ENCODE results near the gene FOXN1. TPM values are rescaled to one million over a fixed set of nuclear protein-coding genes. Genes with fewer than 3 reads are reported as not detected.
"Not testable (repeated sequence)": the region's sequence is repeated elsewhere in the genome, so short reads cannot be mapped to it uniquely, and the experiment has no call there.

The FOXN1 gene
- total RNA-seq, 1 donor from 2014 or later: not detected

DNA sequence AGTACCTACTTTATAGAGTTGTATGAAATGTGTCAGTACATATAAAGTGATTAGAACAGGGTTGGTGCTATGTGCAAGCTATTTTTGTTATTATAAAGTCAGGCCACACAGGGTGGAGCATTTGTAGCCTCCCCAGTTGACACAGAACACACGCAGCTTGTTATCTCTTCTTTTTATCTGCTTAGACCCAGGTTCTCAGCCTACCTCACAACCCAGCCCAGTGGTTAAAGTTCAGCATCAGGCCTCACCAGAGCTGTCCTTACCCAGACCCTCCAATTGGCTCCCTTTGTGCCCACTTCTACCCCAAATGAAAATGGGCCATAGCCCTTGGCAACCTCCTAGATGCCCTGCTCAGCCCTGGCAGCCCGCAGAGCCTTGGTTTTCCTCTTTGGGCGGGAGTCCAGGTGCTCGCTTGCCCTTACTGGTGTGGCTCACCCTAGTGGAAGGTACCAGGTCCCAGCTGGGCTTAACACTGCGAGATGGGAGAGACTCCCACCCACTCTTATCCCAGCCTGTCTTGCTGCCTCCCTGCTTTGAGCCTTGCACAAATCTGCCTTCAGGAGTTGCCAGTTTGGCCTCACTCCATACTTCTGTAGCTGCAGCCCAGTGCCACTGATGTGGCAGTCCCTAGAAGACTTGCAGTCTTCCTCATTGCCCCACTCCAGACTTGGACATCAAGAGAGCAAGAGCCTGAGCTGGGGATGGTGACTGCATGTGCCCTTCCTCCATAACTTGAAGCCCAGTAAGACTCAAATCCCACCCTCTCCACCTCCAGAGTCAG lies 66.3 kb downstream of the FOXN1 start:
- no peak for ATAC-seq
- no peak for DNase-seq (ENCODE audit: low spot score)

DNA sequence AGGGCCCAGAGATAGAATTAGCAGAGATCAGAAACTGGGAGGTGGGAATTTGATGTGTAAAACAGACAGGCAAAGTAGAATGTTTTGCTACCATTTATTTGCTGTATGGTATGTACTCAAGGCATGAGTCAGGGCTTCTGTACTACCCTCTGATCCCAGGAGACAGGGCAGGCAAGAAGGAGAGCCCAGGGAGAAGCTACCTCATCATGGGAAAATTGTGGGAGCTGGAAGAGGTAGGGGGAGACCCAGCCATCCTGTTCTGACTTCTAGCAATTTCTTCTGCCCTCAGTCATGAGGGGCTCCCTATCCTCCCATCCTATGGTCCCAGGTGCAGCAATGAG lies 66.9 kb downstream of the FOXN1 start:
- DNase-seq (ENCODE audit: low spot score) (no peak), ATAC-seq (no peak)

DNA sequence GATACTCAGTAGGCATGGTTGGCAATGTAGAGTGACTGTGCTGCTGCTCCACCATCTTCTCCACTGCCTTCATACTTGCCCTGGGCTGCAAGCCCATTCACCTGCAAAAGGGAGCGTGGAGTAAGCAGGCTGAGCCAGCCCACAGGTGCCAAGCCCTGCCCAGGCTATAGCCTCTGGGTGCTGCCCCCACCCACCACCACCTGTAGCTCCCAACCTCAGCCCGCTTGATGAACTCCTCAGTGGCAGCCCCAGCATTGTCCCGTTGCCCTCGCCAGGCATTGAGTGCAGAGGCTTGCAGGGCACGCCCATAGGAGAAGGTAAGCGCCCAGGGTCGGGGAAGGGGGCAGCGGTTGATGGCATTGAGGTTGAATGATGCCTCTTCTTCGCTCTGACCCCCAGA lies 67.4 kb downstream of the FOXN1 start:
- no peak for DNase-seq (ENCODE audit: low spot score)

DNA sequence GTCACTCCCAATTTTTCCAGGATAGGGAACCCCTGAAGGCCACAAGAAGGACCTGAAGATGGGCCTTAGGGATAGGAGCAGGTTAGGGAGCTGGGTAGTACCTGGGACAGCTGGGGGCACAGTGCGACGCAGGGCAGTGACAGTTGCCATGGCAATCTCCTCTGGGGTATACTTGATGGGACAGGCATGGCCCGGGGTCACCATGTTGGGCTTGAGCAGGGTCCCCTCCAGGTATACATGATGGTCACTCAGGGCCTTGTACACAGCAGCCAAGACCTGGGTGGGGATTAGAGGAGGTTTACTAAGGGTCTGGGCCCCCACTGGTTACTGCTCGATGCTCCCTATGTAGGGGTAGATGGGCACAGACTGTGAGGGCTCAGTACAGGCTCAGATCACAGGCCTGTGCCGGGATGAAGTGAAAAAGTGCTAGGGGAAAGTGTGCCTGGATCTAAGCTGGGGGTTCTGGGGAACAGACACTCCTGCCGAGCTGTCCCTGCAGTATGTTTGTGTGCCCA lies 67.9 kb downstream of the FOXN1 start:
- no peak for DNase-seq (ENCODE audit: low spot score)
- ATAC-seq: no peak

More for the DNA sequence above, 67.4 kb downstream of the FOXN1 start:
- ATAC-seq: no peak

DNA sequence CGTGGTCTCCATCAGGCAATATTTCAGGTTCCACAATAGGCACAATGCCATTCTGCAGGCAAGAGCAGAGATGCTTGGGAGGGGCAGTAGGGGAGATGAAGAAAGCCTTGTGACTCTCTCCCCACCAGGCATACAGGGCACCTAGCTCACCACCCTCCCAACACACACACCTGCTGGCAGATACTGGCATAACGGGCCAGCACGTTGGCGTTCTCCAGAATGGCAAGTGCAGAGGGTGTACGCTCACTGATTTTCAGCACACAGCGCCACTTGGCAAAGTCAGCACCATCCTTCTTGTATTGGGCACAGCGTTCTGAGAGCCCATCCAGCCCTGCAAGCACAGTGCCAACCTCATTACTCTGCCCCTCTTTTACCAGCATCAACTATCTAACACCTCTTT lies 68.4 kb downstream of the FOXN1 start:
- ATAC-seq (no peak), DNase-seq (ENCODE audit: low spot score) (no peak)

DNA sequence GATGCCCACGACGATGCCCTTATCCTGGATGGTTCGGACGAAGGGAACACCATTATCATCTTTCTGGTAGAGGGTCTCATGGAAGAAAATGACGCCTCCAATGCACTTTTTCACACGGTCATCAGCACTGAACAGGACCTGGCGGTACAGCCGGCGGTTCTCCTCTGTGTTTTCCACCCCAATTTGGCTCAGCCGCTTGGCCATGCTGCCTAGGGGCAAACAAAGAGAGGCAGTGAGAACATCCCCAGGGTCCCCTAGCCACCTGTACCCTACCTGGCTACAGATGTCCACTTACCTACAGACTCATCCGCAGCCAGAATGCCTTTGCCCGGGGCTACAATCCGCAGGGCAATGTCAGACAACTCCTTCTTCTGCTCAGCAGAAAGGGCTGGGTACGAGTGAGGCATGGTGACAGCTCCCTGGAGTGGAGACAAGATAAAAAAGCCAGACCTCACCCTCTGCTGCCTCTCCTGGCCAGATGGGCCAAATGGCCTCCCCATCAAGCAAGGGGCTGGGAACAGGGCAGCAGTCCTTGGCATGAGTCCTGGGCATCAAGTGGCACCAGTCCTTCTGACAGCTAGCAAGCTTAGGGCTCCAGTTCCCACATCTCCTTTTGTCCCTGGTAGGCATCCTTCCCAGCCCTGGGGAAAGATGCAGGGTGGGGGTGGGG lies 69.1 kb downstream of the FOXN1 start:
- DNase-seq (ENCODE audit: low spot score): no peak
- no peak for ATAC-seq

DNA sequence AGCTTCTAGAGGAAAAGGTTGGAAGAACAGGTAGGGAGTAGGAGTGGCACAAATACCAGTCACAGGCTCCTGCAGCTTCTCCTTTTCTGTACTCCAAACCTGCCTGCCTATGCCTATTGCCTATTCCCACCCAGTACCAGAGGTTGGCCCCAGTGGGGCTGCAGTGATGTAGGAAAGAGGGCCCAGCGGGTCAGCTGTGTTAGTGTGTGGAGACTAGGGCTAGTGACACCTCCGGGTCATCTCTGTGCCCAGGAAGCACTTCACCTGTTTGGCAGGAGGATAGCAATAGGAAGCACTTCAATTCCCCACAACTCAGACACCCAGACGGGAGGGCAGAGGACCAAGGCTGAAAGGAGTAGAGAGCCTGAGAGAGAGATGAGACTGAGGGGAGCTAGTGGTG lies 69.9 kb downstream of the FOXN1 start:
- ATAC-seq; DNase-seq (ENCODE audit: low spot score): not testable (repeated sequence)

DNA sequence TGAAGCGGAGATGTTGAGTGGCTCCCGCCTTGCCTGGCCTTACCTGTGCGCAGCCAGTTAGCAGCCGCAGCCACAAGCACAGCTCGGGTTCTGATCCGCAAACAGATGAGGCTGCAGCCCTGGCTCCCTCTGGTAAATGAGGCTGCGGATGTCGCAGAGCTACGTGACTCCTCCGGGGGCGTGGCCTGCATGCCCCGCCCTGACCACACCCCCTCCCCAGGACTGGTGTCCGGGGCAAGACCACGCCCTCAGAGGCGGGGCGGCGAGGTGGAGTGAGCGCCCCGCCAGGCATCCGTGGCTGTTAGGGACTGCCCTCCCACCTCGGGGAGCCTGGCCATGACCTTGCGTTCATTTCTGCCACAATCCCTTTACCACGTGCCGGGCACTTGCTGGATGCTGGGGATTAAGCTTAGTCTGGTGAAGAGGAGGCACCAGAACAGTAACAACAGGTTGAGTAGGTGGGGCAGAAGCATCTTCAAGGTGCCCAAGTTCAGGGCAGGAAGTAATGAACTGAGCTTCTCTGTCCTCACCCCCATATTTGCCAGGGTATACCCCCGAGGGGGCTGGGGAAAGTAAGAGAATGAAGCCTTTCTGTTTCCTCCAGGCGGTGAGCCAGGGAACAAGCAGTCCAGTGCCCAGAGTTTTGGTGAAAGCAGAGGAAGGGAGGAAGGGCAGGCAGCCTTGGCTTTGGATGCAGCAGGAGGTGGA lies 70.8 kb downstream of the FOXN1 start, which contains the start of gene ALDOC:
Gene ALDOC, minus strand, starts transcription at position 138 of the 708 bp plus-strand sequence. CDS start 1,363 bp downstream, outside the sequence.
- peak; percentile 99 for DNase-seq (ENCODE audit: low spot score)
- peak; percentile 96 for ATAC-seq

DNA sequence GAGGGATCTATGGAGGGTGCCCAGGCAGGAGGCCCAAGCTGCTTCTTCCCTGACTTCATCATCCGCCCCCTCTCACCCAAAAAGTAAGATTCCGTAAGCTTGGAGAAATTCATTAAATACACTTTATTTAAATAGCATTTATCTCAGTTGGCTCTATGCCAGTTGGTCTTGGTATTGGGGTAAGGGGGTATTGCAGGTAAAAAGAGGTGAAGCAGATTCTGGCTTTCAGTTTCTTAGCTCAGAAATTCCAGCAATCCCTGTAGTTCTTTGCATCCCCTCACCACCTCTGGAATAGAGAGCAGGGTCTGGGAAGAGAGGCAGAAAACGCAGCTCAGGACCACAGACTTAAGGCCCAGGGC lies 71.3 kb downstream of the FOXN1 start:
- ATAC-seq (no peak), DNase-seq (ENCODE audit: low spot score) (no peak)

DNA sequence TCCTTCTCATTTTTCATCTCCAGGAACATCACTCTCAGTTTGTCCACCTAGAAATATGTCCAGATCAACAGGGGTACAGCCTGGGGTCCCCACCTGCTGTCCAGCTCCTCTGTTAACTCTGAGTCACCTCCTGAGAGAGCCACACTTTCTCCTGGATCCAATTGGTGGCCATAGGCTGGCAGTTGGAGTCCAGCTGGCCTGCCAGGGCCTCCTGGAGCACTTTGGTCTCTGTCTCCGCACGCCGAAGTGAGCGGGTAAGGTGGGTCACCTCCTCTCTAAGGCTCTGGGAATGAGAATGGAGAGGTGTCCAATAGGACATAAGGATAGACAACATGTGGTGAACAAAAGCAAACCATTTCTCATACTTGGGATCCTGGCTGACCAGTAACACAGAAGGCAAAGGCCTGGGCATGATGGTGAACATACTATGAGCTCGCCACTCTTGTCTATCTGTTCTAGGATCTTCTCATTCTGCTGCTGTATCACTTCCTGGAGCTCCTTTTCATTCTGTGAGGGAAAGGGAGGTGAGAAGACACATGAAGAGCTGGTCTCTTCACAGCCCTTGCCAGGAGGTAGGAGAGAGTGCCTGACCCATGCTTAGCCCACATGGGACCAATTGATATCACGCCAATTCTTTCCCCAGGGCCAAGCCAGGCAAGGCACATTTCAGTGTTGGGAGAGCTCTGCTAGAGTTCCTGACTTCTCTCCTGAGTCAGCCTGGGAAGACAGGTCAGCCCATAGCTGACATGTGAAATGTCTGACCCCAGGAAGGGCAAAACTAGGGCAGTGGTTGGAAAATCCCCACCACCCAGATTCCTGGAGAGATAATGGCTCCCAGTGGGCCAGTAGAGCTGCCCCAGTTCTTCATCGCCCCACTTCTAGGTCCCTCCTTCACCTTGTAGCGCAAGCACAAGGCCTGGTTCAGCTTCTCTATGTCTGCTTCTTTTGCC lies 72.4 kb downstream of the FOXN1 start:
- ATAC-seq (no peak), DNase-seq (ENCODE audit: low spot score) (no peak)

DNA sequence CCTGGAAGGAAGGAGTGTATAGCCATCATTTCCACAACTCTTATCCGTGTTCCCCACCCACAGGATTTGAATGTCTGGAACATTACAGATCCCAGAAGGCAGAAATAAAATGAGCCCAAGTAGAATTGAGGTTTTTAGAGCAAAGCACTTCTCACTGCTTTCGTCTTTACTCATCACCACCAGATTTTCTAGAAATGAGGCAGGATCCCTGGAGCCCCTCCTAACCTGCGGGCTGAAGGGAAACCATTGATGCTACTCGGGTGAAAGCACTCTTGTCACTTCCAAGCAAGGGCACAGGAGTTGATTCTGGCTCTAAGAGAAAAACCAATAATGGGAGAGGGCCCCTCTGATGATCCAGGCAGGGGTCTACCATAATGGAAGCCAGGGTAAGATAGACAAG lies 73.4 kb downstream of the FOXN1 start:
- no peak for ATAC-seq
- DNase-seq (ENCODE audit: low spot score): no peak

DNA sequence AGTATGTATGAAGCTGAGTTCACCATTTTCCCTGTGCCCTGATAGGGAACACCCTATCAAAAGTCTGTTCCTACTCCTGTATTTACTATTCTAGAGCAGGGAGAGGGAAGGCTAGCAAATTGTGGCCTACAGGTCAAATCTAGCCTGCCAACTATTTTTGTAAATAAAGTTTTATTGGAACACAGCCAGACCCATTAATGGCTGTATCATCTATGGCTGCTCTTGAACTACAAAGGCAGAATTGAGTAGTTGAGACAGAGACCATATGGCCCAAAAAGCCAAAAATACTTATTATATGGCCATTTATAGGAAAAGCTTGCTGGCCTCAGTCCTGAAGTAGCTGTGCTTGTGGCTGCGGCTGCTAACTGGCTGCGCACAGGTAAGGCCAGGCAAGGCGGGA lies 74.8 kb downstream of the FOXN1 start:
- ATAC-seq: no peak
- no peak for DNase-seq (ENCODE audit: low spot score)

DNA sequence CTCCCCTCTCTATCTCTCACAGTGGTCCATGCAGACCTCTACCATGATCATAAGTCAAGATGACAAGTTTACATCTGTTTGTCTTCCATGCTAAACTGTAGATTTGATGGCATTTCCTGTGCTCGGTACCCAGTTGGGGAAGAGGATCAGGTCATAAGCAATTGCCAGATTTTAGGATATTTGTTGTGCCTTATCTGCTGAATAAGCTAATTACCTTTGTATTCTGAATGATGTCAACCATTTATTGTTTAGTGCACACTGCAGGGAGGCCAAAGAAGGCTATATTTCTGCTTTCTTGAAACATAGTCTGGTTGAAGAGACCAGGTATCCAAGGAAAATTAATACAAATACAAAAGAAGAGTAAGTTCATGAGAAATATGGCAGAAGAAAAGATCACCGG lies 76.4 kb downstream of the FOXN1 start:
- ATAC-seq (no peak), DNase-seq (ENCODE audit: low spot score) (no peak)

DNA sequence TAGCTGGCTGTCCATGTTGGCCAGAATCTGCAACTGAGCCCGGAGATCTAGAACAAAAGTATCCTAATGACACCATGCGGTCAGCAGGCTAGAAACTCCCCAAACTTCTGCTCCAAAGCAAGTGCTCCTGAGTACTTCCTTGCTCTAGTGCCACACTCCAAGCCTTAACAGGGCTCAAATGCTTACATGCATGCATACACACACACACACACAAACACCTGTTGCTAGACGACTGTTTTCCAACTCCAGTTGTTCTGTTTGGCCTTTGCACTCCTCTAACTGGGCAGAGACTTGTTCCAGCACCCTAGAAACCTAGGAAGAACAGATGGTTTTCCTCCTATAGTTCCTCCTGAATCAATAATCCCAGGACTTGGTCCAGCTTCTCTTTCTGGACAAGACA lies 78.3 kb downstream of the FOXN1 start:
- no peak for DNase-seq (ENCODE audit: low spot score)
- no peak for ATAC-seq

DNA sequence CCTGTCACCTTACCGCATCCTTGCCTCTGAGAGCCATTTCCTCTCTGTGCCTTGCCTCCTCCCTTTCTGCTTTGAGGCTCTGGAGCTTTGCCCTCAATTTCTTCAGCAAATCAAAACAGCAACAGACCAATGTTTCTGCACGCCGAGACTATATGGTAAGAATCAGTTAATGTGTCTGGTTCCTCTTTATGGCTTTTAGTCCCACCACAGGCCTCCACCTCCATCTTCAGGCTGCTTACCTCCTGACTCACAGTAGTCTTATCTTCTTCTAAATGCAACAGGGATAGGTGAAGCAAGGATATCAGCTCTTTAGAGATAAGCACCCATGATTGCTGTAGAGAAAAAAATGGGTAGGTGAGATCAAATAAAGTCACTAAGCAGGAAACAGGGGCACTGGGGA lies 79.7 kb downstream of the FOXN1 start:
- DNase-seq (ENCODE audit: low spot score) (no peak), ATAC-seq (no peak)

Other genes starting within 250 kb of the FOXN1 start
- gene TMEM97, start 187.1 kb upstream of the FOXN1 start, total RNA-seq: 29.6 TPM
- gene IFT20, start 170.9 kb upstream of the FOXN1 start, total RNA-seq: 24.2 TPM
- 28.8 TPM for gene TNFAIP1, start 170.6 kb upstream of the FOXN1 start, total RNA-seq
- 119 TPM for gene POLDIP2, start 148.8 kb upstream of the FOXN1 start, total RNA-seq
- gene SEBOX, start 141.1 kb upstream of the FOXN1 start, total RNA-seq: not detected
- gene VTN, start 136.0 kb upstream of the FOXN1 start, total RNA-seq: 3,241 TPM
- 5.8 TPM for gene SARM1, start 134.7 kb upstream of the FOXN1 start, total RNA-seq
- gene SLC46A1, start 100.1 kb upstream of the FOXN1 start, total RNA-seq: 46.2 TPM
- 0.55 TPM for gene SLC13A2, start 32.7 kb upstream of the FOXN1 start, total RNA-seq
- 14.3 TPM for gene UNC119, start 46.3 kb downstream of the FOXN1 start, total RNA-seq
- gene PIGS, start 65.2 kb downstream of the FOXN1 start, total RNA-seq: 10.1 TPM
- gene ALDOC, start 70.5 kb downstream of the FOXN1 start, total RNA-seq: 46.8 TPM
- gene SPAG5, start 92.7 kb downstream of the FOXN1 start, total RNA-seq: 8.8 TPM
- gene RSKR, start 107.8 kb downstream of the FOXN1 start, total RNA-seq: 4.0 TPM
- 56.9 TPM for gene BLTP2, start 138.8 kb downstream of the FOXN1 start, total RNA-seq
- 24.3 TPM for gene SDF2, start 155.6 kb downstream of the FOXN1 start, total RNA-seq
- 33.7 TPM for gene SUPT6H, start 155.9 kb downstream of the FOXN1 start, total RNA-seq
- 0.73 TPM for gene PROCA1, start 205.5 kb downstream of the FOXN1 start, total RNA-seq
- gene RAB34, start 211.5 kb downstream of the FOXN1 start, total RNA-seq: 4.9 TPM
- gene RPL23A, start 213.6 kb downstream of the FOXN1 start, total RNA-seq: 346 TPM
- 4.8 TPM for gene TLCD1, start 219.9 kb downstream of the FOXN1 start, total RNA-seq
- 3.2 TPM for gene NEK8, start 222.4 kb downstream of the FOXN1 start, total RNA-seq
- gene TRAF4, start 237.7 kb downstream of the FOXN1 start, total RNA-seq: 49.0 TPM

All from left lobe of liver (tissue), 2 donors.